Measurements from ENCODE around the gene GARNL3.

GARNL3 gene

DNA sequence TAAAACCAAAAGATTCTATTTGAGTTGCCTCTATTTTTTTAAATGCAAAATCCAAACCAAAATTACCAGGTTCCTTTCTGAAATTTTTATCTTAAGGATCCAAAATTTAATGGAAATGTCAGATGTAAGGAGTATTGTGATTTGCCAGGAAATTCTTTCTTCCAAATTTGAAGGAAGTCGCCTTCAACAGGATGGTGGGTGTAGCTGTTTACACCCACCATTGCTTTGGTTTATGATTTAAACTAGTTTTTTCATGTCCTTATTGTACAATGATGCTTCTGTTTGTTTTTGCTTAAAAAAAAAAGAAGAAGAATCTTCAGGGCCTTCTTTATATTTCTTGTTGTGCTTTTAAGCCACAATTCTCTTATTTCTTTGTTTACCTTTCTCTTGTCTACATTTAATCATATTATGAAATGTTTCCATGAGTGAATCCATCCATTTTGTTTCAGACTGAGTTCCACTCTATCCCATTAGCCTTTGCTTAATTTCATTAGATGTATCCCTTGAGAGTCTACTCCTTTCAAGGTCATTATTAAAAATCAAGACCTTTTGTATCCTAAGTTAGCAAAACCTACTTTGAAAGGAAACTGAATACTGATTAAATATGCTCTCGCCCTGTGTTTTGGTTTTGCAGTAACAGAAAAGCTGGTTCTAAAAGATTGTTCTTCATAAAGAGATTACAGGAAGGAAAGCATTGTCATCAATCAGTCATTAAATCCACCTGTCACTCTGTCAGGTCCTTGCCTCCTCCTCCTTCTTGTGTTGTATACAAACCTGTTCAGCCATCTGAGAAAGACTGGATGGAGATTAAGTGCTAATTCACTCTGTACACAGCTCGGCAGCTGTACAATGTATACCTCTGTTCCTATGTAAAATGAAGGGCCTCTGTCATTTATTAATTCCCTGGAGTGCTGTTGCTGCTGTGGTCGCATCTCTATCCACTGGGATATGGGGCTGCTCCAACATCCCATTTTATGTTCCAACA lies 86.9 kb downstream of the GARNL3 start:
- DNase-seq (ENCODE audit: low spot score): no peak

- peak; percentile 48 for DNase-seq (ENCODE audit: low spot score)
These were observed 89.3 kb downstream of the GARNL3 start for GRCh38 chr9:127353882-127354281.

DNA sequence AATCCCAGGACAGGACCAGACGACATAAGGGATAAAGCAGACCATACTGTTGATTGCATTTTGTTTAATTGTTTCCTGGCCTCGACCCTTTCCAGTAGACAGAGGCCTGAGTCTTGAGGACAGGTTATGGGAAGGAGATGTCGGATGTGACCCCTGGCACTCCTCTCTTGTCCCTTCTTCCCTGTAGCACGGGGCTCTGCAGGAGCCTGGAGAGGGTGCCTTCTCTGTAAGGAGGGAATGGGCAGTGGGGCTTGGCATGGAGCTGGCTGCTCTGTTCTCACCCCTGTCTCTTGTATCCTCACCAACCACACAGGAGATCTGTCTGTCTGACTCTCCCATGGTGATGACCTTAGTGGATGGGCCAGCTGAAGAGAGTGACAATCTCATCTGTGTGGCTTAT lies 92.3 kb downstream of the GARNL3 start:
- no peak for DNase-seq (ENCODE audit: low spot score)

GRCh38 chr9:127358023-127358535 lies 93.5 kb downstream of the GARNL3 start:
- DNase-seq (ENCODE audit: low spot score): no peak

GRCh38 chr9:127358770-127359169 lies 94.2 kb downstream of the GARNL3 start:
- no peak for DNase-seq (ENCODE audit: low spot score)

- no peak for DNase-seq (ENCODE audit: low spot score)
These were observed 95.7 kb downstream of the GARNL3 start for GRCh38 chr9:127360250-127360649.

DNA sequence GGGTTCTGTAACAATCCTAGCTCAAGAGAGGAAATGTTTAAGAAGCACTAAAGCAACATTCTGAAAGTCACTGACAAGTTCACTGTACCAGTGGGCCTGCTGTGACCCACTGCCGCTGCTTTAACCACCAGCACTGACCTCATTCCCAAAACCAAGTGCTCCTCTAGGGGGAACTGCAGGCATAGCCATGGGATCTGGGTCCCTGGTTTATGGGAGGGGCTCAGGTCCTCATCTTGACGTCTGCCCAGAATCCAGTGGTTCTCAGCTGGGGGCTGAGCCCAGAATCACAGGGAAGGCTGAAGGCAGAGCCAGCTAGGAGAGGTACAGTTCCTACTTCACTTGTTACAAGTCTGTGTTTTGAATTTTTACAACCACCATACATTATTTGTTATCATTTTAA lies 96.3 kb downstream of the GARNL3 start:
- DNase-seq (ENCODE audit: low spot score): peak; percentile 68

- no peak for DNase-seq (ENCODE audit: low spot score)
These were observed 97.0 kb downstream of the GARNL3 start for GRCh38 chr9:127361561-127361960.

DNA sequence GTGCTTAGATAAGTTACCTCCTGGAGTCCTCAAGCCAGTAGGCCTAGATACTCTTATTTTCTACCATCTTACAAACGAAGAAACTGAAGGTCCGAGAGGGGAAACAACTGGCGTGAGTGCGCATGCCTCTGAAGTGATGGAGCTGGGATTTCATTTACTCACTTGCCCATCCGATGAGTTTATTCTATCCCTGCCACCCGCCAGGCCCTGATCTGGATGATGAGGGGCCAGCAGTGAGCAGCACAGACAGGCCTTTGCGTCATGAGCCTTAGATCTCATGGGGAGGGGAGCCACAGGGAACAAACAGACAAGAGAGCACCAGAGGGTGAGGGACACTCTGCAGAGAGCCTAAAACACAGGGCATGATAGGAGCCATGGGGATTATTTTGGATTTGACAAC lies 98.3 kb downstream of the GARNL3 start:
- DNase-seq (ENCODE audit: low spot score): no peak

GRCh38 chr9:127365461-127365860 lies 100.9 kb downstream of the GARNL3 start:
- no peak for DNase-seq (ENCODE audit: low spot score)

DNA sequence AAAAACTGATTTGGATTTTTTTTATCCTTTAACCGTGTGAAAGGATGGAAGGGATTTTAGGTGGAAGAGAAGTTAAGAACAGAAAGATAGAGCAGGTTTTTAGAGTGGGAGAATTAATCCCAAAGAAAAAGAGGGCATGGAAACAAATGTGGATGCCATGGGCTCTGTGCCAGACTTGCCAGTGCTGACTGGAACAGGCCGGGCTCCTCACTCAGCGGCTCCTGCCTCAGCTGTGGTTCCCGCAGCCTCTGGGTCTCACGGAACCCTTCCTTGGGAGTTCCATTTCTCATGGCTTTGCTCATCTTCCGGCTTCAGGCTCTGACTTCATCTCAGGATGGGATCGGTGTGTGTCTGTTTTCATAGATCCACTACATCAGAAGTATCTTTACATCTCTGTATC lies 102.0 kb downstream of the GARNL3 start:
- DNase-seq (ENCODE audit: low spot score): no peak

- no peak for DNase-seq (ENCODE audit: low spot score)
These were observed 104.4 kb downstream of the GARNL3 start for GRCh38 chr9:127368852-127369402.

- no peak for DNase-seq (ENCODE audit: low spot score)
These were observed 104.9 kb downstream of the GARNL3 start for GRCh38 chr9:127369428-127369827.

DNA sequence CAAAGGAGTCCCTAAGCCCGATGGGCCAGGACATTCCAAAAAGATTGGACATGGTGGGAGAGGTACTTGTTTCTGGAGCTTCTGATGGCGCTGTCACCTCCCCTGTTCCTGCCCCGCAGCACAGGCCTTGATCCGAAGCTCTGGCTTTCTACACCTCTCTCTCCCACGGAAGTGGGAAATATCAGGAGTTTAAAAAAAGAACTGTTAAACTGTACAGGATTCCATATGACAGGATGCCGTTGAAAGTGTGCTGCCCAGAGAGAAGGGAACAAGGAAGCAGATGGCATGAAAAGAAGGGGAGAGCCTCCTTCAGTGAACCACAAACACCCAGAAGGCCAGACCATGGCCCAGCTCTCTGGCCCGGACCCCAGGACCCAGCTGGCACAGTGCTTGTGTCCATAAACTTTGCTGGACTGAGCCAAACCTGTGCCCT lies 105.6 kb downstream of the GARNL3 start:
- DNase-seq (ENCODE audit: low spot score): no peak

DNA sequence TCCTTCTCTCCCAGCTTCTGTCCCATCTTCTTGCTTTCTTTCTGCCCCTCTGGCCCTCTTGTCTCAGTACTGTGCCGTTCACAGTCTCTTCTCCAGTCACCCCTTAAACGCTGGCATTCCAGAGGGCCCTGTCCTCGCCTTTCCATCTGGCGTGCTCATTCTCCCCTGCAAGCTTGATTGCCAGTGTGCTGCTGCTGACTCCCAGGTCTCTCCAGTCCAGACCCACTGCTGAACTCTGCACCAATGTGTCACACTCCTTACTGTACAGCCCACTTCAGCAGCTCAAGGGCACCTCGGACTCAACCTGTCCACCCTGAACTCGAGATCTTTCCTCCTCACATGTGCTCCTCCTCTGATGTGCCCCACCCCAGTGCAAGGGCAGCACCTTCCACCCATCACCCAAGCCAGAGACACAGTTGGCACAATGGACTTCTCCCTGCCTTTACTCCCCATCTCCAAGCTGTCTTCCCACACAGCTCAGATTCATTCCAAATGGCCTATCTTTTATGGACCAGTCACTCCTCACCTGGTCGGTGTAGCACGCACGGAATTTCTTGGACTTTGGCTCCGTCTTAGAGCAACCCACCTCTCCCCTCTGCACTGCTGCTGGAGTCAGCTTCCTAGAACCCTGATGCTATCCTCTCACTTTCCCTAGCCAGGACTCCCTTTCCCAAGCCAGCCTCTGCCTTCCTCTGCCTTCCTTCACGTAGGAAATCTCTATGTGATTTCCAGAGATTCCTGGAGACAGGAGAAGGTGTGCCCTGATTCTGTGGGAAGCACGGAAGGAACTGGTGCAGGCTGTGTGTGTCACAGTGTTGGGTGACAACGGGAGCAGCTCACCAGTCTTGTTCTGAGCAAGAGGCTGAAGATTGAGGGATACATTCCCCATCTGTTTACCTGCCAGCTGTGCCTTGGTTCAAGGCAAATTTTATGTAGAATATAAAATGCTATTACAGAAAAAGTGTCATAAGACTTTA lies 106.4 kb downstream of the GARNL3 start:
- no peak for DNase-seq (ENCODE audit: low spot score)

GRCh38 chr9:127380479-127380878 lies 115.9 kb downstream of the GARNL3 start:
- no peak for DNase-seq (ENCODE audit: low spot score)

- no peak for DNase-seq (ENCODE audit: low spot score)
These were observed 118.0 kb downstream of the GARNL3 start for GRCh38 chr9:127382541-127382940.

DNA sequence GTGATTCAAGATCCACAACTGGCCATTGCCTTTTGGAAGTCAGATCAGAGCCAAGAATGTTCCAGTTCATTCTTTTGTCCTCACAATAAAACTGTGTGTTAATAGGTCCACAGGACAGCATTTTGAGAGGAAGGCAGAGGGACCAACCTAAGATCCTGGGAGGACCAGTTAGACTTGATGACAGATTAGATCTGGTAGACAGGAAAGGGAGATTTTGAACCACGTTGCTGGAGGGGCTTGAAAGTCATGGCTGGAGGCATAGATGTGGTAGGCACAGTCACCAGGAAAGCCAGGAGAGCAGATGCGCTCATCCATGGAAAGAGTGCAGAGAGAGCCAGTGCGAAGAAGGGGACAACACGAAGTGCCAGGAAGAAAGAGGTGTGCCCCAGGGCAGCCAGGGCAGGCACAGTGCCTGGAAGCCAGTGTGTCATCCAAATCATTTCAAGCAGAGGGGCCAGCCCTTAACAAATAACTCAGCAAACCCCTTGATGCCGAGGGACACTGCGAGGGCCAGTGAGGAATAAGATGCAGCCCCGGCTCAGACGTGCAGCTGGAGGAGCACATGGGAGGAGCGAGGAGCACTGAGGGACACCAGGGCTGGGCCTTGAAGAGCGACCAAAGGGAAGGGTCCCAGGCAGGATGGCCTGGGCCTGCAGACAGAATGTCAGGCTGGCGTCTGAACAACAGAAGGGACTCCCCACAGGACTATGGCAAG lies 119.6 kb downstream of the GARNL3 start:
- DNase-seq (ENCODE audit: low spot score): no peak

DNA sequence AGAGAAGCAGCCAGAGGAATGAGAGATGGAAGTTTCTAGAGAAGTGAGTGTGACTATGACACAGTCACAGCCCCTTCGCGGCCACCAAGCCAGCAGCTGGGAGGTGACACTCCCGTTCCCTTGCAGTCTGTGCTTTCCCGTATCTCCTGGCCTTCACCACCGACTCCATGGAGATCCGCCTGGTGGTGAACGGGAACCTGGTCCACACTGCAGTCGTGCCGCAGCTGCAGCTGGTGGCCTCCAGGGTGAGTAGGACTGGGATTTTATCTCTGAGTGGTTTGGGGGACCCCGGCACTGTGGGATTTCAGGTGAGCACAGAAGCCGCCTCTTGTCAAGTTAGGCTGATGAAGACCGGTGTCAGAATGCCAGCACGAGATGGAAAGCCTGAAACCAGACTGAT lies 120.3 kb downstream of the GARNL3 start:
- peak; percentile 41 for DNase-seq (ENCODE audit: low spot score)

GRCh38 chr9:127386249-127386648 lies 121.7 kb downstream of the GARNL3 start:
- no peak for DNase-seq (ENCODE audit: low spot score)

DNA sequence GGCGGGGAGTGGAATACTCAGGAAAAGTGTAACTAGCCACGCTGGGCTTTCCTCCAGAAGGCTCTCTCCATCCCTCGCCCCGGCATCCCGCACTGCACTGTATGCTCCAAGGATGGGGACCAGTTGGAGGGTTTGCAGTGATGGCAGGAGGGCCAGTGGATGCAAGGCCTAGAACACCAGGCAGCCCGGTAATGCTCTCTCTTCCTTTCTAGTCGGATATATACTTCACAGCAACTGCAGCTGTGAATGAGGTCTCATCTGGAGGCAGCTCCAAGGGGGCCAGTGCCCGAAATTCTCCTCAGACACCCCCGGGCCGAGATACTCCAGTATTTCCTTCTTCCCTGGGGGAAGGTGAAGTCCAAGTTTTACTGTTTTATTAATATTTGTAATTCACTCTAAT lies 122.4 kb downstream of the GARNL3 start:
- DNase-seq (ENCODE audit: low spot score): no peak

Data from iPS-NIHi11 (cell line).